DOHH2 (cell line): Measurements from ENCODE around the gene GPC5.
"Not testable (repeated sequence)": the region's sequence is repeated elsewhere in the genome, so short reads cannot be mapped to it uniquely, and the experiment has no call there.

Source experiments
- H3F3A ChIP-seq: fragments of 200-600 bp; sonication (generic), shearing (Covaris generic); 2 replicates; pipeline ENCODE4 v1.6.0; 2016; ENCODE audit warnings: antibody characterized with exemption, mild to moderate bottlenecking; ENCODE audit not compliant: control insufficient read depth, insufficient read depth
- H3K27ac ChIP-seq: fragments of 200-600 bp; sonication (generic); 2 replicates; pipeline ENCODE4 v1.5.1; 2014; ENCODE audit warnings: low read depth, mild to moderate bottlenecking, low read length, moderate library complexity
- H3K27me3 ChIP-seq: fragments of 200-600 bp; sonication (generic); 2 replicates; pipeline ENCODE4 v1.6.1; 2014; ENCODE audit warnings: mild to moderate bottlenecking, low read length, mixed read lengths; ENCODE audit not compliant: control insufficient read depth
- H3K36me3 ChIP-seq: fragments of 200-600 bp; sonication (generic); 2 replicates; pipeline ENCODE4 v1.6.1; 2014; ENCODE audit warnings: mild to moderate bottlenecking, low read length, moderate library complexity, mixed read lengths; ENCODE audit not compliant: control insufficient read depth
- H3K4me1 ChIP-seq: fragments of 200-600 bp; sonication (generic); 2 replicates; pipeline ENCODE4 v1.6.1; 2014; ENCODE audit warnings: mild to moderate bottlenecking, low read length, mixed read lengths; ENCODE audit not compliant: control insufficient read depth
- H3K4me2 ChIP-seq: fragments of 200-600 bp; sonication (generic); 2 replicates; pipeline ENCODE4 v1.6.0; 2014; ENCODE audit warnings: mild to moderate bottlenecking, low read length, moderate library complexity
- H3K4me3 ChIP-seq: fragments of 200-600 bp; sonication (generic); 2 replicates; pipeline ENCODE4 v1.5.1; 2014; ENCODE audit warnings: mild to moderate bottlenecking, low read length, mixed read lengths
- H3K79me2 ChIP-seq: fragments of 200-600 bp; sonication (generic); 2 replicates; pipeline ENCODE4 v1.6.1; 2014; ENCODE audit warnings: mild to moderate bottlenecking, low read length, mixed read lengths; ENCODE audit not compliant: control insufficient read depth
- H3K9me2 ChIP-seq: fragments of 200-600 bp; sonication (generic); replicated peaks from 2 replicates; pipeline ENCODE4 v1.6.1; 2014; ENCODE audit warnings: mild to moderate bottlenecking, low read length, mixed read lengths; ENCODE audit not compliant: control insufficient read depth
- H3K9me3 ChIP-seq: fragments of 200-600 bp; sonication (generic); 2 replicates; pipeline ENCODE4 v1.6.1; 2014; ENCODE audit warnings: antibody characterized with exemption, low read length, mixed read lengths; ENCODE audit not compliant: control insufficient read depth, insufficient read depth
- H4K20me1 ChIP-seq: fragments of 200-600 bp; sonication (generic); 2 replicates; pipeline ENCODE4 v1.6.0; 2014; ENCODE audit warnings: low read depth, mild to moderate bottlenecking, antibody characterized with exemption, low read length, moderate library complexity; ENCODE audit not compliant: control insufficient read depth, insufficient read depth
- CTCF ChIP-seq: fragments of 200-600 bp; sonication (generic); IDR thresholded peaks from one replicate; pipeline ENCODE4 v1.5.1; 2014; ENCODE audit warnings: antibody characterized with exemption, mild to moderate bottlenecking, low read depth, low read length; ENCODE audit not compliant: poor library complexity, severe bottlenecking
- EZH2phosphoT487 ChIP-seq: fragments of 200-600 bp; sonication (generic); IDR thresholded peaks from 2 replicates; pipeline ENCODE4 v1.6.1; 2017; ENCODE audit warnings: borderline replicate concordance, mild to moderate bottlenecking, antibody characterized with exemption, low read length, moderate library complexity, mixed read lengths

Gene GPC5

GRCh38 chr13:92535222-92536006 lies 1137.0 kb downstream of the GPC5 start:
- H3K27ac ChIP-seq = no peak overlapping the region
- H3K9me3 ChIP-seq = no peaks in the 10 kb centered on the region
- no peaks in the 10 kb centered on the region for H3K9me2 ChIP-seq
- H3F3A ChIP-seq = no peaks in the 10 kb centered on the region
- H3K27me3 ChIP-seq = no peaks in the 10 kb centered on the region
- H4K20me1 ChIP-seq = no peaks in the 10 kb centered on the region
- H3K36me3 ChIP-seq = no peaks in the 10 kb centered on the region
- H3K4me3 ChIP-seq = no peak overlapping the region
- H3K4me1 ChIP-seq = no peaks in the 10 kb centered on the region
- no peaks in the 10 kb centered on the region for H3K79me2 ChIP-seq
- H3K4me2 ChIP-seq = no peak overlapping the region
- TF ChIP-seq EZH2phosphoT487 (no peak), CTCF (no peak)

- H3K36me3 ChIP-seq = no peaks in the 10 kb centered on the region
- no peaks in the 10 kb centered on the region for H3K9me3 ChIP-seq
- H3K27ac ChIP-seq = no peak overlapping the region
- no peaks in the 10 kb centered on the region for H3F3A ChIP-seq
- no peak overlapping the region for H3K4me2 ChIP-seq
- H4K20me1 ChIP-seq = no peaks in the 10 kb centered on the region
- H3K4me1 ChIP-seq = no peaks in the 10 kb centered on the region
- TF ChIP-seq CTCF = no peak
- TF ChIP-seq EZH2phosphoT487 = no peak
- H3K79me2 ChIP-seq = no peaks in the 10 kb centered on the region
- no peaks in the 10 kb centered on the region for H3K9me2 ChIP-seq
- H3K27me3 ChIP-seq = no peaks in the 10 kb centered on the region
- H3K4me3 ChIP-seq = no peak overlapping the region
These were observed 1139.0 kb downstream of the GPC5 start for GRCh38 chr13:92537471-92537870.

- Histone ChIP-seq H3K27ac (no peak overlapping the region), H3K4me2 (no peak overlapping the region), H3K9me2 (no peaks in the 10 kb centered on the region), H3K4me3 (no peak overlapping the region), H3K9me3 (no peaks in the 10 kb centered on the region), H3K36me3 (no peaks in the 10 kb centered on the region), H3F3A (no peaks in the 10 kb centered on the region), H3K27me3 (no peaks in the 10 kb centered on the region), H4K20me1 (no peaks in the 10 kb centered on the region), H3K79me2 (no peaks in the 10 kb centered on the region), H3K4me1 (no peaks in the 10 kb centered on the region)
- TF ChIP-seq CTCF = no peak
- TF ChIP-seq EZH2phosphoT487 = no peak
These were observed 1139.7 kb downstream of the GPC5 start for GRCh38 chr13:92538164-92538563.

GRCh38 chr13:92539148-92539547 lies 1140.7 kb downstream of the GPC5 start:
- not testable (repeated sequence) for H3K79me2 ChIP-seq, H3K4me1 ChIP-seq, H4K20me1 ChIP-seq, H3K4me3 ChIP-seq, H3F3A ChIP-seq, H3K36me3 ChIP-seq, H3K9me2 ChIP-seq, H3K4me2 ChIP-seq, H3K9me3 ChIP-seq, H3K27me3 ChIP-seq, H3K27ac ChIP-seq
